Measurements from ENCODE around the gene PELI2. TPM values are rescaled to one million over a fixed set of nuclear protein-coding genes. Genes with fewer than 3 reads are reported as not detected.

The PELI2 gene
- total and polyA plus RNA-seq, 2 experiments from 2014 or later = 4.3 to 16.1 TPM

DNA sequence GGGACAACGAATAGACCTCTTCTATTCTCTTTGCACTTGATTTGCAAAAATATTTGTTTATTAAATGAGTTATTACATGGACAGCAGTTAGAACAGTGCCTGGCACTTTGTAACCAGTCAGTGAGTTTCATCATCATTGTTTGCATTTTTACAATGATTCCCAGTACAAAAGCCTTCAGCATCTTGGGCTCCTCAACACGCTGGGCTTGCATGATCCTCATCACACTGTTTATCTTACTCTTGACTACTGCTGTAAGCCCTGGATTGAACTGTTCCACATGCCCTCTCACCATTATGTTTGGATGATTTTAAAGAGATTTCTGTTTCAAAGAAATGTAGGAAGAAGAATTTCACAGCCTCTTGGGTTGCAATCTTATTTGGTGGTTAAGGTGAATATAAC, 204.3 kb downstream of the PELI2 start:
- Histone ChIP-seq H3K9me2 (replicated peaks; ENCODE audit: insufficient read depth) (no peaks in the 10 kb centered on the region), H3K36me3 (replicated peaks; ENCODE audit: insufficient read depth, low read depth) (no peaks in the 10 kb centered on the region), H4K20me1 (ENCODE audit: insufficient read depth, poor library complexity, severe bottlenecking) (no peaks in the 10 kb centered on the region), H3K27ac (no peak overlapping the region), H3K27me3 (no peaks in the 10 kb centered on the region), H2AFZ (no peak overlapping the region), H3K4me2 (no peak overlapping the region), H3K4me3 (no peak overlapping the region), H3K9me3 (ENCODE audit: low read depth) (no peaks in the 10 kb centered on the region), H3K79me2 (no peaks in the 10 kb centered on the region), H3K4me1 (ENCODE audit: insufficient read depth) (no peaks in the 10 kb centered on the region)
- TF ChIP-seq, protein P1, sequence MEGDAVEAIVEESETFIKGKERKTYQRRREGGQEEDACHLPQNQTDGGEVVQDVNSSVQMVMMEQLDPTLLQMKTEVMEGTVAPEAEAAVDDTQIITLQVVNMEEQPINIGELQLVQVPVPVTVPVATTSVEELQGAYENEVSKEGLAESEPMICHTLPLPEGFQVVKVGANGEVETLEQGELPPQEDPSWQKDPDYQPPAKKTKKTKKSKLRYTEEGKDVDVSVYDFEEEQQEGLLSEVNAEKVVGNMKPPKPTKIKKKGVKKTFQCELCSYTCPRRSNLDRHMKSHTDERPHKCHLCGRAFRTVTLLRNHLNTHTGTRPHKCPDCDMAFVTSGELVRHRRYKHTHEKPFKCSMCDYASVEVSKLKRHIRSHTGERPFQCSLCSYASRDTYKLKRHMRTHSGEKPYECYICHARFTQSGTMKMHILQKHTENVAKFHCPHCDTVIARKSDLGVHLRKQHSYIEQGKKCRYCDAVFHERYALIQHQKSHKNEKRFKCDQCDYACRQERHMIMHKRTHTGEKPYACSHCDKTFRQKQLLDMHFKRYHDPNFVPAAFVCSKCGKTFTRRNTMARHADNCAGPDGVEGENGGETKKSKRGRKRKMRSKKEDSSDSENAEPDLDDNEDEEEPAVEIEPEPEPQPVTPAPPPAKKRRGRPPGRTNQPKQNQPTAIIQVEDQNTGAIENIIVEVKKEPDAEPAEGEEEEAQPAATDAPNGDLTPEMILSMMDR (IDR thresholded peaks at IDR 0.05; ENCODE audit: poor library complexity) = no peak
- TF ChIP-seq EZH2 (IDR thresholded peaks at IDR 0.05; ENCODE audit: borderline replicate concordance) = no peak
- TF ChIP-seq EZH2phosphoT487 (IDR thresholded peaks at IDR 0.05; ENCODE audit: low read depth, severe bottlenecking, unreplicated experiment) = no peak
- DNase-seq (ENCODE audit: low spot score) = no peak
- WGBS (ENCODE audit: low lambda C conversion rate, missing lambda C conversion rate) = 85% methylated on average over 2 of the region's 2 CpGs

DNA sequence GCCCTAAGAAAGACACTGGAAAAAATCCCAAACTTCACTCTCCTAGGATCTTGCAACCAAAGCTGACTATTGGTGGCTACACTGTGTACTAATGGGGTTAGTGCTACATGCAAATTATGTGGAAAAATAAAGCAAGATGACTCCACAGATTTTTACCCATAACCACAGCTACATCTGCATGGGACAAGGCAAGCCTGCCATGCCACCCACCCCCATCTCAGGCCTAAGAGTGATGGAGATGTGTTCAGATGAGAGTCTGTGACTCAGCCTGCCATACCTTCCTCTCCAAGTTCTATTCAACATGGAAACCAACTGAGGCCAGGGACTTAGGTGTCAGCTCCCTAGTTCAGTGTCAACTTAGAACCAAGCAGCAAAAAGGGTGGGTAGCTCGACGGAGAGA, 206.2 kb downstream of the PELI2 start:
- Histone ChIP-seq H3K36me3 (replicated peaks; ENCODE audit: insufficient read depth, low read depth) (no peaks in the 10 kb centered on the region), H3K4me2 (no peak overlapping the region), H3K79me2 (no peaks in the 10 kb centered on the region), H2AFZ (no peak overlapping the region), H3K9me3 (ENCODE audit: low read depth) (no peaks in the 10 kb centered on the region), H3K4me3 (no peak overlapping the region), H3K27ac (no peak overlapping the region), H3K27me3 (no peaks in the 10 kb centered on the region), H3K4me1 (ENCODE audit: insufficient read depth) (no peaks in the 10 kb centered on the region), H3K9me2 (replicated peaks; ENCODE audit: insufficient read depth) (no peaks in the 10 kb centered on the region), H4K20me1 (ENCODE audit: insufficient read depth, poor library complexity, severe bottlenecking) (no peaks in the 10 kb centered on the region)
- TF ChIP-seq, protein P1 (IDR thresholded peaks at IDR 0.05; ENCODE audit: poor library complexity) = no peak
- no peak for TF ChIP-seq EZH2phosphoT487 (IDR thresholded peaks at IDR 0.05; ENCODE audit: low read depth, severe bottlenecking, unreplicated experiment)
- TF ChIP-seq EZH2 (IDR thresholded peaks at IDR 0.05; ENCODE audit: borderline replicate concordance) = no peak
- WGBS (ENCODE audit: low lambda C conversion rate, missing lambda C conversion rate) = 64% methylated on average over 2 of the region's 2 CpGs
- DNase-seq (ENCODE audit: low spot score) = no peak

DNA sequence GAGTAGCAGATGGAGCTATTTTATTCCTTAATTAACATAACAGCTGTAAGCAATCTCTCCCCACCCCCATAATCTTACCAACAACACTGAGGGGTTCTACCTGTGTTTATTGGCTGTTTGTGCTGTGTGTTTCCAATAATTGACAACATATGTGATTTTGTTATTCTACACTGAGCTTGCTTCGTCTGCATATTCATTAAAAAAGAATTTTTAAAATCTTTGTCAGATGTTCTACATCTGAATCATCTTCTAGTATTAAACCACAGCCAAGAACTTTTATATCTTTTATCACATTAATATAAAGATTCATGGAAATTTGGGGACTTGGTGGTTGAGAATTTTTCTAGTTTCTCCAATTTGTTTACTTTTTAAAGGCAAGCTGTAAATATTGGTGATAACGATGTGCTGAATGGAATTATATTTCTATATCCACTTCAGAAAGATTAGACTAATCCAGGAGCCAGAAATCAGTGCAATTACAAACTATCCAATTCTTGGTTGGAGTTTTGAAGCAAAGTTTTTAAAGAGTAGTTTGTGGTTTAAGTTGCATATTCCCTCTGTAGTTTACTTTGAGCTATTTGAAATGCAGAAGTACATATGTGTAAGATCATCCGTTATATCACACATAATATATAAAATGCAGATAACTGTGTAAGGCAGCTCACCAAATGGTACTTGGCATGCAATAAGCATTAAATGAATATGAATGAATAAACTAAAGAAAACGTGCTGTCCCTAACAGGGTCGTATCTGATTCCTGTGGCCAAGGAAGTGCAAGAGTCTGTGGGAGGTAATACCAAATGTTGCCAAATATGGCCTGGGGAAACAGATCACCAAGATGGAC, 206.9 kb downstream of the PELI2 start:
- H3K4me2 ChIP-seq = no peak overlapping the region
- no peak overlapping the region for H3K4me3 ChIP-seq
- H3K9me2 ChIP-seq (replicated peaks; ENCODE audit: insufficient read depth) = no peaks in the 10 kb centered on the region
- no peaks in the 10 kb centered on the region for H3K79me2 ChIP-seq
- H3K27me3 ChIP-seq = no peaks in the 10 kb centered on the region
- no peaks in the 10 kb centered on the region for H3K4me1 ChIP-seq (ENCODE audit: insufficient read depth)
- H2AFZ ChIP-seq = no peak overlapping the region
- TF ChIP-seq EZH2phosphoT487 (IDR thresholded peaks at IDR 0.05; ENCODE audit: low read depth, severe bottlenecking, unreplicated experiment) (no peak), EZH2 (IDR thresholded peaks at IDR 0.05; ENCODE audit: borderline replicate concordance) (no peak)
- TF ChIP-seq, protein P1 (IDR thresholded peaks at IDR 0.05; ENCODE audit: poor library complexity) = no peak
- no peak overlapping the region for H3K27ac ChIP-seq
- no peaks in the 10 kb centered on the region for H3K36me3 ChIP-seq (replicated peaks; ENCODE audit: insufficient read depth, low read depth)
- no peaks in the 10 kb centered on the region for H4K20me1 ChIP-seq (ENCODE audit: insufficient read depth, poor library complexity, severe bottlenecking)
- 70% methylated on average over 5 of the region's 5 CpGs for WGBS (ENCODE audit: low lambda C conversion rate, missing lambda C conversion rate)
- DNase-seq (ENCODE audit: low spot score) = no peak
- H3K9me3 ChIP-seq (ENCODE audit: low read depth) = no peaks in the 10 kb centered on the region

Data from hepatocyte (in vitro differentiated cells).